Stimulated activated CD8-positive, alpha-beta memory T cell treated with anti-CD3 and anti-CD28 coated beads, Interleukin-12 subunit alpha, Interleukin-12 subunit beta, amount 100 ng/mL, for 24 hours (primary cell): ENCODE results near the gene HLA-DMB.

Experiments used
- DNase-seq: peaks from one replicate; pipeline ENCODE4 v3.0.0-alpha.2; 2020; ENCODE audit errors: extremely low read depth

The HLA-DMB gene

GRCh38 chr6:32940656-32941213 is at the start of gene HLA-DMB:
HLA-DMB (minus strand) TSS chr6:32941028; CDS start chr6:32940807, 221 bp downstream.
- DNase-seq = no peak

- DNase-seq = no peak
Observed at GRCh38 chr6:32989368-32989767, 48.5 kb upstream of the HLA-DMB start.

GRCh38 chr6:32984622-32985389 is 44.0 kb upstream of the HLA-DMB start:
- DNase-seq = no peak

- no peak for DNase-seq
Observed at GRCh38 chr6:32983964-32984621, 43.3 kb upstream of the HLA-DMB start.

GRCh38 chr6:32983493-32983848 is 42.6 kb upstream of the HLA-DMB start:
- DNase-seq = no peak

- no peak for DNase-seq
Observed at GRCh38 chr6:32982702-32983492, 42.1 kb upstream of the HLA-DMB start.

GRCh38 chr6:32982084-32982701 is 41.4 kb upstream of the HLA-DMB start:
- DNase-seq = no peak

GRCh38 chr6:32980488-32981038 is 39.7 kb upstream of the HLA-DMB start:
- no peak for DNase-seq

- no peak for DNase-seq
Observed at GRCh38 chr6:32979720-32980487, 39.1 kb upstream of the HLA-DMB start.

- DNase-seq = no peak
Observed at GRCh38 chr6:32977953-32978324, 37.1 kb upstream of the HLA-DMB start.

GRCh38 chr6:32977272-32977952 is 36.6 kb upstream of the HLA-DMB start:
- no peak for DNase-seq

- no peak for DNase-seq
Observed at GRCh38 chr6:32976334-32977069, 35.7 kb upstream of the HLA-DMB start.

- DNase-seq = no peak
Observed at GRCh38 chr6:32975886-32976285, 35.1 kb upstream of the HLA-DMB start.

GRCh38 chr6:32974541-32975308 is 33.9 kb upstream of the HLA-DMB start:
- no peak for DNase-seq

GRCh38 chr6:32974016-32974333 is 33.1 kb upstream of the HLA-DMB start:
- DNase-seq = no peak

- no peak for DNase-seq
Observed at GRCh38 chr6:32973144-32974015, 32.6 kb upstream of the HLA-DMB start.

GRCh38 chr6:32972353-32973143 is 31.7 kb upstream of the HLA-DMB start:
- DNase-seq = no peak
